Activated CD4-positive, alpha-beta T cell treated with anti-CD3 and anti-CD28 coated beads, Interleukin-2, amount 50 U/mL, for 24 hours (primary cell): ENCODE data around the gene WDR81.
A peak's percentile ranks its signal among the peaks of the same experiment; 100 is the strongest.
"Not testable (repeated sequence)": the region's sequence is repeated elsewhere in the genome, so short reads cannot be mapped to it uniquely, and the experiment has no call there.

Experiments used
- DNase-seq, 2 donors: peaks; one replicate each; pipeline ENCODE4 v3.0.0-alpha.2; 2020; ENCODE audit warnings: low read depth in 1 of 2, low spot score in 1 of 2

WDR81 gene

GRCh38 chr17:1724351-1724868 lies at the start of gene WDR81:
Gene WDR81 (plus strand): TSS chr17:1724704. CDS start chr17:1724960, 256 bp downstream.
- DNase-seq: peak; percentile 70 to 82

- no peak for DNase-seq
These were observed 48.1 kb upstream of the WDR81 start for GRCh38 chr17:1676401-1676800.

- DNase-seq: no peak
These were observed 41.0 kb upstream of the WDR81 start for GRCh38 chr17:1683459-1683858.

- peak; percentile 95 to 99 for DNase-seq
These were observed 39.9 kb upstream of the WDR81 start, which contains the start of gene PRPF8 for GRCh38 chr17:1684378-1685189. Gene PRPF8 (minus strand): TSS chr17:1684867. CDS start chr17:1684571, 296 bp downstream.

- no peak for DNase-seq
These were observed 38.4 kb upstream of the WDR81 start for GRCh38 chr17:1686086-1686485.

GRCh38 chr17:1688405-1688804 lies 36.1 kb upstream of the WDR81 start:
- not testable (repeated sequence) for DNase-seq

GRCh38 chr17:1690544-1691221 lies 33.8 kb upstream of the WDR81 start:
- no peak for DNase-seq

GRCh38 chr17:1693339-1693738 lies 31.2 kb upstream of the WDR81 start:
- no peak for DNase-seq

- no peak for DNase-seq
These were observed 29.1 kb upstream of the WDR81 start for GRCh38 chr17:1695365-1695764.

- no peak for DNase-seq
These were observed 26.8 kb upstream of the WDR81 start for GRCh38 chr17:1697681-1698080.

- DNase-seq: not testable (repeated sequence)
These were observed 24.6 kb upstream of the WDR81 start for GRCh38 chr17:1699891-1700290.

GRCh38 chr17:1703063-1703462 lies 21.4 kb upstream of the WDR81 start:
- DNase-seq: no peak

- no peak for DNase-seq
These were observed 19.5 kb upstream of the WDR81 start for GRCh38 chr17:1705004-1705403.

GRCh38 chr17:1707107-1707506 lies 17.4 kb upstream of the WDR81 start:
- no peak for DNase-seq

- not testable (repeated sequence) for DNase-seq
These were observed 15.6 kb upstream of the WDR81 start for GRCh38 chr17:1708791-1709346.

GRCh38 chr17:1709403-1709951 lies 15.0 kb upstream of the WDR81 start:
- no peak for DNase-seq

GRCh38 chr17:1709971-1710806 lies 14.3 kb upstream of the WDR81 start, which contains the start of gene TLCD2:
Gene TLCD2 (minus strand): TSS chr17:1710377. CDS start chr17:1710242, 135 bp downstream.
- no peak for DNase-seq

GRCh38 chr17:1710807-1711553 lies 13.5 kb upstream of the WDR81 start:
- no peak for DNase-seq

GRCh38 chr17:1711804-1712203 lies 12.7 kb upstream of the WDR81 start:
- no peak for DNase-seq

- DNase-seq: no peak
These were observed 12.2 kb upstream of the WDR81 start for GRCh38 chr17:1712271-1712670.
